Astrocyte of the cerebellum (primary cell): ENCODE measurements around the gene MYRIP.

Experiments used
- DNase-seq: peaks from one replicate; pipeline ENCODE4 v3.0.0-alpha.2; 2011; ENCODE audit warnings: low read depth
- H3K4me3 ChIP-seq: 2 replicates; pipeline ENCODE4 v1.5.1; 2011; ENCODE audit warnings: mild to moderate bottlenecking, low read depth, low read length, moderate library complexity
- in situ Hi-C: cut with HindIII; loops from 2 replicates; pipeline ENCODE4 v1.10.0; 2017; ENCODE audit warnings: low sequenced_read_pairs
- TF ChIP-seq, protein P1 (sequence below): IDR thresholded peaks from 2 replicates; pipeline ENCODE4 v1.5.1; 2012; ENCODE audit warnings: low read length, low read depth, moderate library complexity, mild to moderate bottlenecking; ENCODE audit errors: missing control alignments

Gene MYRIP

DNA sequence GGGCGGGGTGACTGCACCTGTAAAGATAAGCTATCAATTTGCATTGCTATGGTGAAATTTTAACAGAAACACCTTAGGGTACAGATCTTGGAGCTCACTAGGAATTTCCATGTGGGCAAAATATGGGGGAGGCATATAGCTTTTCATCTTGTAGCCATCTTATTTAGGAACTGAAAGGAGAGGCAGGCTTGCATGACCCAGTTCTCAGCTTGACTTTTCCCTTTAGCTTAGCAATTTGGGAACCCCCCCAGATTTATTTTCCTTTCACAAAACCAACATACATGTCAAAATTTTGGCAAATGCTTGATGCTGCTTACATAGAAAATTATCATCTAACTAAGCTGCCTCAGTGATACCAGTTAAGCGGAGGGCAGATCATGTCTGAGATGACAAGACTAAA lies 445.1 kb downstream of the MYRIP start:
- TF ChIP-seq, protein P1, sequence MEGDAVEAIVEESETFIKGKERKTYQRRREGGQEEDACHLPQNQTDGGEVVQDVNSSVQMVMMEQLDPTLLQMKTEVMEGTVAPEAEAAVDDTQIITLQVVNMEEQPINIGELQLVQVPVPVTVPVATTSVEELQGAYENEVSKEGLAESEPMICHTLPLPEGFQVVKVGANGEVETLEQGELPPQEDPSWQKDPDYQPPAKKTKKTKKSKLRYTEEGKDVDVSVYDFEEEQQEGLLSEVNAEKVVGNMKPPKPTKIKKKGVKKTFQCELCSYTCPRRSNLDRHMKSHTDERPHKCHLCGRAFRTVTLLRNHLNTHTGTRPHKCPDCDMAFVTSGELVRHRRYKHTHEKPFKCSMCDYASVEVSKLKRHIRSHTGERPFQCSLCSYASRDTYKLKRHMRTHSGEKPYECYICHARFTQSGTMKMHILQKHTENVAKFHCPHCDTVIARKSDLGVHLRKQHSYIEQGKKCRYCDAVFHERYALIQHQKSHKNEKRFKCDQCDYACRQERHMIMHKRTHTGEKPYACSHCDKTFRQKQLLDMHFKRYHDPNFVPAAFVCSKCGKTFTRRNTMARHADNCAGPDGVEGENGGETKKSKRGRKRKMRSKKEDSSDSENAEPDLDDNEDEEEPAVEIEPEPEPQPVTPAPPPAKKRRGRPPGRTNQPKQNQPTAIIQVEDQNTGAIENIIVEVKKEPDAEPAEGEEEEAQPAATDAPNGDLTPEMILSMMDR = no peak
- DNase-seq = no peak
- in situ Hi-C loops = no loop called here
- H3K4me3 ChIP-seq = no peak overlapping the region

- TF ChIP-seq, protein P1 = no peak
- DNase-seq = no peak
- H3K4me3 ChIP-seq = no peak overlapping the region
- in situ Hi-C loops = no loop called here
Measured at GRCh38 chr3:40254891-40255290, 445.5 kb downstream of the MYRIP start.

DNA sequence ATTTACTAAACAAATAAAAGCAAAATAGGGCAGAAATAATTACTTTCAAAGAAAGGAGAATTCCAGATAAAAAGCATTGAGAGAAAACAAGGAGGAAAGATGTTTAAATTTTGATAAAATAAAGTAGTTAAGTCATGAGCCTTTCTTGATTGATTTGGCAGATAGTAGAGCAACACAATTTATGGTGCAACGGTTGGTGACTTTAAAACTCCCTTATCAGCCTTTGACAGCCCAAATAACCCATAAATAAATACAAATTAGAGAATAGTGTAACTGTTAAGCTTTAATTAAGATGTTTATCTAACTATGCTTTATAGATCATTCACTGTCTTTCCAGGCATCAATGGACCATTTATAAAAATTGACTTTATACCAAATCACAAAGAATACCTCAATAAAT lies 446.1 kb downstream of the MYRIP start:
- no peak for DNase-seq
- in situ Hi-C loops = no loop called here
- TF ChIP-seq, protein P1 = no peak
- H3K4me3 ChIP-seq = no peak overlapping the region

DNA sequence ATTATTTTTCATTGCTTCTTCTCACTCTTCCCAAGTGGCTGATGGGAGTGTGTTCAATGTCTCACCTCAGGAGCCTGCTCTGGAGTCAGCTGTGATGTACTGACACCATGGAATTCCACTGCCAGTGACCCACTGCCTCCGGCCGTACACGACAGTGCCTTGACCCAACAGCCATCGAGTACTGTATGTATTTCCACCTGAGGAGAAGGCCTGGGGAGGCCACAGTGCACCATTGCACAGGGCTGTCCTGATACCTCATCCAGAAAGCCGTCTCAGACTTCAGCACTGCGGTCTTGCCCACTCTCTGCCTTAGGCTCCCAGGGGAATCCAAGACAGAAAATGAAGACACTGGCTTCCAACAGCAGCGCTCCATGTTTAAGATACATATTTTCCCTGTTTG lies 448.7 kb downstream of the MYRIP start:
- TF ChIP-seq, protein P1 = no peak
- no peak overlapping the region for H3K4me3 ChIP-seq
- in situ Hi-C loops = no loop called here
- DNase-seq = no peak

- in situ Hi-C loops = no loop called here
- TF ChIP-seq, protein P1 = no peak
- no peak overlapping the region for H3K4me3 ChIP-seq
- DNase-seq = no peak
Measured at GRCh38 chr3:40258555-40258954, 449.1 kb downstream of the MYRIP start.

- H3K4me3 ChIP-seq = no peak overlapping the region
- TF ChIP-seq, protein P1 = no peak
- DNase-seq = no peak
- in situ Hi-C loops = no loop called here
Measured at GRCh38 chr3:40262331-40262730, 452.9 kb downstream of the MYRIP start.

- in situ Hi-C loops = no loop called here
- no peak for DNase-seq
- H3K4me3 ChIP-seq = no peak overlapping the region
- TF ChIP-seq, protein P1 = no peak
Measured at GRCh38 chr3:40264451-40264850, 455.0 kb downstream of the MYRIP start.
